ENCODE measurements around the gene MUC20. TPM values are rescaled to one million over a fixed set of nuclear protein-coding genes. Genes with fewer than 3 reads are reported as not detected.
A peak's percentile ranks its signal among the peaks of the same experiment; 100 is the strongest.
"Not testable (repeated sequence)": the region's sequence is repeated elsewhere in the genome, so short reads cannot be mapped to it uniquely, and the experiment has no call there.

Gene MUC20, protein sequence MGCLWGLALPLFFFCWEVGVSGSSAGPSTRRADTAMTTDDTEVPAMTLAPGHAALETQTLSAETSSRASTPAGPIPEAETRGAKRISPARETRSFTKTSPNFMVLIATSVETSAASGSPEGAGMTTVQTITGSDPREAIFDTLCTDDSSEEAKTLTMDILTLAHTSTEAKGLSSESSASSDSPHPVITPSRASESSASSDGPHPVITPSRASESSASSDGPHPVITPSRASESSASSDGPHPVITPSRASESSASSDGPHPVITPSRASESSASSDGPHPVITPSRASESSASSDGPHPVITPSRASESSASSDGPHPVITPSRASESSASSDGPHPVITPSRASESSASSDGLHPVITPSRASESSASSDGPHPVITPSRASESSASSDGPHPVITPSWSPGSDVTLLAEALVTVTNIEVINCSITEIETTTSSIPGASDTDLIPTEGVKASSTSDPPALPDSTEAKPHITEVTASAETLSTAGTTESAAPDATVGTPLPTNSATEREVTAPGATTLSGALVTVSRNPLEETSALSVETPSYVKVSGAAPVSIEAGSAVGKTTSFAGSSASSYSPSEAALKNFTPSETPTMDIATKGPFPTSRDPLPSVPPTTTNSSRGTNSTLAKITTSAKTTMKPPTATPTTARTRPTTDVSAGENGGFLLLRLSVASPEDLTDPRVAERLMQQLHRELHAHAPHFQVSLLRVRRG
- total RNA-seq (ENCODE audit: unreplicated experiment), result not detected
- long read RNA-seq, result 0 reads

DNA sequence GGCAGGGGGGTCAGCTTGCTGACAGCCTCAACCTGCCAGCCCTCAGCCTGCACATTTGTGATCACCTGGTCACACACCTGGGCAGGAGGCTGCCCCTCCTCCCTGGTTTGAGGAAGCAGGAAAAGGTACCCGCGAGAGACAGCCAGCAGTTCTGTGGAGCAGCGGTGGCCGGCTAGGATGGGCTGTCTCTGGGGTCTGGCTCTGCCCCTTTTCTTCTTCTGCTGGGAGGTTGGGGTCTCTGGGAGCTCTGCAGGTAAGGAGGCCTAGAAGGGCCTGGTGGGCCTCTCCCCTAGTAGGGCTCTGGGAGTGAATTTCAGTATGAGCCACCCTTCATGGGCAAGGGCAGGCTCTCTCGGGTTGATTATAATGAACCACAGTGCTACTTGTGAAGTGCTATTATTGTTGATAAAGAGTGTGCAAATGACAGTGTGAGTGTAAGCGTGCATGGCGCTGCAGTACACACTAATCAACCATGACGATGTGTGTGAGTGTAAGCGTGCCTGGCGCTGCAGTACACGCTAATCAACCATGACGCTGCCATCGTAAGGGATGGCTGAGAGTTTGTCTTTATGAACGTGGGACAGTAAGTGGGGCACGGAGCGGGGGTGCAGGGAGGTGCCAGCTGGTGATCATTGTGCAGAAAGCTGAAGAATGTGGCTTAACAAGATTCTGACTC is at the start of gene MUC20:
TSS of gene MUC20 (plus strand) at position 148 of the 676 bp plus-strand sequence. CDS start at position 178, 30 bp downstream.
- DNase-seq; H3K27ac Mint-ChIP-seq (ENCODE audit: unreplicated experiment): not testable (repeated sequence)

DNA sequence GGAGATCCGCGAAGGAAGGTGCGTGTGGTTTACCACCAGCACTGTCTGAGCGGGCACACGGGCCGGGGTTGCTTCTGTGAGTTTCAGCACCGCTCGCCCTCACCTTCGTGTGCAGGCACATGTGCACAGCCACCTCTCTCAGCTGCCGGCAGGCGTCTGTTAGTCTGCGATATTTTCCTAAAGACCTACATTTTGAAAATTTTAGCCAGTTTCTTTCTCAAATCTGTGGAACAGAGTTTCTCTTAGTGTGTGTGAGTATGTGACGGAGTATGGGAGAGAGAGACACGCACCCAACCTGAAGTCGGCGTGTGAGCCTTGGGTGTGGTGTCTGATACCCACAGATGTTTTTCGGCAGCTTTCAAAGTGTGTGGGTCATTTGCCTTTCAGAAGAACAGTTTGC is 49.5 kb upstream of the MUC20 start:
- H3K27me3 Mint-ChIP-seq (ENCODE audit: unreplicated experiment); H3K36me3 Mint-ChIP-seq (ENCODE audit: unreplicated experiment); H3K27ac Mint-ChIP-seq (ENCODE audit: unreplicated experiment); H3K4me3 Mint-ChIP-seq (ENCODE audit: unreplicated experiment); DNase-seq; H3K4me1 Mint-ChIP-seq (ENCODE audit: low read depth, unreplicated experiment); H3K9me3 Mint-ChIP-seq (ENCODE audit: unreplicated experiment): not testable (repeated sequence)

More for the DNA sequence above, at the start of gene MUC20:
- H3K27me3 Mint-ChIP-seq (ENCODE audit: unreplicated experiment); H3K9me3 Mint-ChIP-seq (ENCODE audit: unreplicated experiment); H3K4me3 Mint-ChIP-seq (ENCODE audit: unreplicated experiment); H3K36me3 Mint-ChIP-seq (ENCODE audit: unreplicated experiment); H3K4me1 Mint-ChIP-seq (ENCODE audit: low read depth, unreplicated experiment): not testable (repeated sequence)

DNA sequence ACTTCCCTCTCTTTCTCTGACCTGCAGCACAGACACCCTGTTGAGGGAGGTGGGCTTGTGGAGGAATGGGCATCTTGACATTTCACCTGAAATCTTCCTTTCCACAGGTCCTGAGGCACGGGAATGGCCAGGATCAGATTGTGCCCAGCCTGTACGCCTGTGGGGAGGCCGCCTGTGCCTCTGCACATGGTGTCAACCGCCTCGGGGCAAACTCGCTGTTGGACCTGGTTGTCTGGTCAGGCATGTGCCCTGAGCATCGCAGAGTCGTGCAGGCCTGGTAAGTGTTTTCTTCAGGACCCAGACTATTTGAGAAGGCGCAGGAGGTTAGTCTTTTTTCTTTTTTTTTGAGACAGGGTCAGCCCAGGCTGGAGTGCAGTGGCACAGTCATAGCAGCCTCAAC is 47.1 kb upstream of the MUC20 start:
- H3K9me3 Mint-ChIP-seq (ENCODE audit: unreplicated experiment); H3K27ac Mint-ChIP-seq (ENCODE audit: unreplicated experiment); H3K4me1 Mint-ChIP-seq (ENCODE audit: low read depth, unreplicated experiment); DNase-seq; H3K27me3 Mint-ChIP-seq (ENCODE audit: unreplicated experiment); H3K4me3 Mint-ChIP-seq (ENCODE audit: unreplicated experiment); H3K36me3 Mint-ChIP-seq (ENCODE audit: unreplicated experiment): not testable (repeated sequence)

DNA sequence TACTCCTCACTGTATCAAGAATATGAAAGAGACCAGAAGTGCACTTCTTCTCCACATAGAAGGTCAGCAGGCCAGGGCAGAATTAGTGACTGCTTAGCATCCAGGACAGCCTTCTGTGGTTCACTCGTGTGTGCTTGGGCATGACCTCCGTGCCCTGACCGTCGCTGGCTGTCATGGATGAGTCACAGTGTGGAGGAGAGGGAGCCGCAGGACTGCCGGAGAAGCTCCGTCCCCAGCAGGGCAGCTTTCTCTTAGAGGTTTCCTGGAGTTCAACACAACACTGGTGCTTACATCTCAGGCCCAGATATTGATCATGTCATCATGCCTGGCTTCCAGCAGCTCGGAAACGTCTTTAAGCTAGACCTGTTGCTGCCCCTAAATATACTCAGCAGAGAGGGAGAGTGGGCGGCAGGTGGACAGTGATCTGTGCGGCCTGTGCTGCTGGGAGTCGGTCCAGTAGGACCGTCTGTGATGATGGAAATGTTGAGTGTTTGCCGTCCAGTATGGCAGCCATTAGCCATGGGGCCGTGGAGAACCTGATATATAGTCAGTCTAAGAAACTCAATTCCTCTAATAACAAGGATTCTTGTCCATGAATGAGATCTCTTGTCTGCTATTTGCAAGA is 42.3 kb upstream of the MUC20 start:
- H3K36me3 Mint-ChIP-seq (ENCODE audit: unreplicated experiment); DNase-seq; H3K9me3 Mint-ChIP-seq (ENCODE audit: unreplicated experiment); H3K27me3 Mint-ChIP-seq (ENCODE audit: unreplicated experiment); H3K27ac Mint-ChIP-seq (ENCODE audit: unreplicated experiment); H3K4me3 Mint-ChIP-seq (ENCODE audit: unreplicated experiment); H3K4me1 Mint-ChIP-seq (ENCODE audit: low read depth, unreplicated experiment): not testable (repeated sequence)

DNA sequence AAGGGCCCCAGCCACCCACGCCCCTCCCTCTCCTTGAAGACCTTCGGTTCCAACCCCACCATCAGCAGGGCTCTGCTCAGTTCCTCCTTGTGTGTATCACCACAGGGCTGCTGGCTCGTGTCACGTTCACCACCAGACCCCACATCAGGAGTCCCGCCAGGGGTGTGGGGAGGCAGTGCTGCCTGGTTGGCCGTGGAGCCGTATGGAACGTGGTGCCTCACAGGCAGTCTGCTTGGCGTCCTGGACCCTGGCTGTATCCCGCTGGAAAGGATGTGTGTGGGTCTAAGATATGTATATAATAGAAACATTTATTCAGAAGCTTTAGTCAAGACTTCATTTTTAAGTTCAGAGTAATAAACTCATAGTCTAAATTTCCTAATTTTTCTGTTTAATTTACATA is 40.1 kb upstream of the MUC20 start:
- H3K9me3 Mint-ChIP-seq (ENCODE audit: unreplicated experiment); H3K36me3 Mint-ChIP-seq (ENCODE audit: unreplicated experiment); H3K27ac Mint-ChIP-seq (ENCODE audit: unreplicated experiment); H3K27me3 Mint-ChIP-seq (ENCODE audit: unreplicated experiment); H3K4me1 Mint-ChIP-seq (ENCODE audit: low read depth, unreplicated experiment); DNase-seq; H3K4me3 Mint-ChIP-seq (ENCODE audit: unreplicated experiment): not testable (repeated sequence)

DNA sequence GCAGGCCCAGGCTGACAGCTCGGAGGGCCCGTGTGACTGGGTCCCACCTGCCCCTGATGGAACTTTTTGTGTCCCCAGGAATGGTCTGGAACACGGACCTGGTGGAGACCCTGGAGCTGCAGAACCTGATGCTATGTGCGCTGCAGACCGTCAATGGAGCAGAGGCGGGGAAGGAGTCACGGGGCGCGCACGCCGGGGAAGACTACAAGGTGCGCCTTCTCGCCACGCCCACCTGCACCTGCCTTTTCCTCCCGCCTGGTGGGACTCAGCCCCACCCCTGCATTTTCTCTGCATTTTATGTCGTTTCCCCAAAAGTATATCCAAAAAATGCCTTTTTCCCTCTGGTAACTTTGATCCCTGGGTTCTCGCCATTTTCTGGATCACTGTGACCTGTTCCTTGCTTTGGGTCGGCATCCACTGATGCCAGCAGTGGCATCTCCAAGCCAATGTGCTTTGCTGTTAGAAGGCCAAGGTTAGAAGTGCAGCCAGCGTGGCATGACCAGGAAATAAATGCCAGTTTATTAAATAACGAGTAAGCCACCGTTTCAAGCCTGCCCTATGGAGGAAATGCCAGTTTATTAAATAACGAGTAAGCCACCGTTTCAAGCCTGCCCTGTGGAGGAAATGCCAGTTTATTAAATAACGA is 39.2 kb upstream of the MUC20 start:
- not testable (repeated sequence) for H3K27me3 Mint-ChIP-seq (ENCODE audit: unreplicated experiment); DNase-seq; H3K9me3 Mint-ChIP-seq (ENCODE audit: unreplicated experiment); H3K4me3 Mint-ChIP-seq (ENCODE audit: unreplicated experiment); H3K36me3 Mint-ChIP-seq (ENCODE audit: unreplicated experiment); H3K27ac Mint-ChIP-seq (ENCODE audit: unreplicated experiment); H3K4me1 Mint-ChIP-seq (ENCODE audit: low read depth, unreplicated experiment)

DNA sequence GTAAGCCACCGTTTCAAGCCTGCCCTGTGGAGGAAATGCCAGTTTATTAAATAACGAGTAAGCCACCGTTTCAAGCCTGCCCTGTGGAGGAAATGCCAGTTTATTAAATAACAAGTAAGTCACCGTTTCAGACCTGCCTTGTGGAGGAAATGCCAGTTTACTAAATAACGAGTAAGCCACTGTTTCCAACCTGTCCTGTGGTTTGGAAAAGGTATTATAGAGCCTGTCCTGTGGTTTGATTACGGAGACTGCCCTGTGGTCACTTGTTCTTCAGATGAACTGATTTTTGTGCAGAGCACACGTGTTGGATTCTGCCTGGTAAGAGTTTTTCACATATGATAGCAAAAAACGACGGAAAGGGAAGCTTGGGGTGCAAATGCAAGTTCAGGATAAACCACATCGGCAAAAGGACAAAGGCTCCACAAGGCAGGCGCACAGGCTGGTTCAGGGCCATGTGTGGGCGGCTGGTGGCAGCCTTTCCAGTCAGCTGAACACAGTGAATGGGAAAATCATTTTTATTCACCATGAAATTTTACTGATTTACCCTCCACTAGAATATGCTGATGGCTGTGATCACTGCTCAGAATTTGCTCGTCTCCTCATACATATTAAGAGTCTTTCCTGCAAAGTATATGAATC is 38.6 kb upstream of the MUC20 start:
- not testable (repeated sequence) for H3K27me3 Mint-ChIP-seq (ENCODE audit: unreplicated experiment); H3K27ac Mint-ChIP-seq (ENCODE audit: unreplicated experiment); H3K36me3 Mint-ChIP-seq (ENCODE audit: unreplicated experiment); DNase-seq; H3K9me3 Mint-ChIP-seq (ENCODE audit: unreplicated experiment); H3K4me1 Mint-ChIP-seq (ENCODE audit: low read depth, unreplicated experiment); H3K4me3 Mint-ChIP-seq (ENCODE audit: unreplicated experiment)

DNA sequence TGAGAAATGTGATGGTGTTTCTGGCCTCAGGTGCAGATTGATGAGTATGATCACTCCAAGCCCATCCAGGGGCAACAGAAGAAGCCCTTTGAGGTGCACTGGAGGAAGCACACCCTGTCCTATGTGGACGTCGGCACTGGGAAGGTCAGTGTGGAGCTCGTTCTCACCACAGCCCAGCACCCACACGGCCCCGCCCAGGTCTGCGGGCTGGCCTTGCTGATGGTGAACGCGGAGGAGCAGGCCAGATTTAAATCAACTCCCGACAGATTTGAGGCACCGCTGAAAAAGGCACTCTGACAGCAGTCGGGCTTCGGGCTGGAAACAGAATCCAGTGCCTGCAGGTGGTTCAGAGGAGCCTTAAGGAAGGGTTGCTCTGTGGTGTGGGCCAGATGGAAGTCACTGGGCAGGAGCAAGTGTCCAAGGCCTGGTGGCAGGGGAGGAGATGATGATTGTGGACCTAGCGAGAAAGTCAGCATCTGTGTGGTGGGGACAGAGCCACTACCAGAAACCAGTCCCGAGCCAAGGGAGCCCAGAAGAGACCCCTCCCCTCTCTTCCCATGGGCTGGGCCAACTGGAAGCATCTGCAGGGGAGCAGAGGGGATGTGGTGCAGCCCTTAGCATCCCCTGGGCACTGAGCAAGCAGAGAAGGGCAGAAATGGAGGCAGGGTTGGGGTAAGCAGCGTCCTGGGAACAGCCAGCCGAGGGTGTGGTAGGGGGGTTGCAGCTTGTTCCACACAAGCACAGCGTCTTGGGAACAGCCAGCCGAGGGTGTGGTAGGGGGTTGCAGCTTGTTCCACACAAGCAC is 36.9 kb upstream of the MUC20 start:
- DNase-seq; H3K27me3 Mint-ChIP-seq (ENCODE audit: unreplicated experiment); H3K4me3 Mint-ChIP-seq (ENCODE audit: unreplicated experiment); H3K9me3 Mint-ChIP-seq (ENCODE audit: unreplicated experiment); H3K4me1 Mint-ChIP-seq (ENCODE audit: low read depth, unreplicated experiment); H3K36me3 Mint-ChIP-seq (ENCODE audit: unreplicated experiment): not testable (repeated sequence)
- peak overlapping the region; percentile 59 for H3K27ac Mint-ChIP-seq (ENCODE audit: unreplicated experiment)

DNA sequence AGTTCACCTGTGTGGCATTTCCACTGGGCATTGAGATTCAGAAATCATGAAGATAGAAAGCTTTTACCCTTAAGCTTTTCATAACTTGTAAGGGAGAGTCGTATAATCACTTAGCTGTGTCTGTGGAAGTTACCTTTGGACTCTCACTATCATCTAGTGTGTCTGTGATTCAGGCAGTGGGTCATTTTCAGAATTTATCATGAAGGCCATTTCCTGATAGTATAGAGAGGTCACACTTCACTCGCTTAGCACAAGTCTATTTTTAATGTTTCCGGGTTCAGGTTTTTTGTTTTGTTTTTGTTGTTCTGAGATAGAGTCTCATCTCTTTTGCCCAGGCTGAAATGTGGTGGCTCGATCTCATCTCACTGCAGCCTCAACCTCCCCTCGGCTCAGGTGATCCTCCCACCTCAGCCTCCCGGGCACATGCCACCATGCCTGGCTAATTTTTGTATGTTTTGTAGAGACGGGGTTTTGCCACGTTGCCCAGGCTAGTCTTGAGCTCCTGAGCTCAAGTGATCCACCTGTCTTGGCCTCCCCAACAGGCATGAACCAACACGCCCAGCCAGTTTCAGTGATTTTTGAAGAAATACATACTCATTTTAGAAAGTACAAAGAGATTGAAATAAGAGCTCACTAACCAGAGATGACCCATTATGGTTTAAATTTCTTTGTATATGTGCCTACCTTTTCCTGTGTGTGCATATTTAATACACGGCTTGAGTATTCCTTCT is 36.1 kb upstream of the MUC20 start:
- not testable (repeated sequence) for H3K4me1 Mint-ChIP-seq (ENCODE audit: low read depth, unreplicated experiment); DNase-seq; H3K27ac Mint-ChIP-seq (ENCODE audit: unreplicated experiment); H3K36me3 Mint-ChIP-seq (ENCODE audit: unreplicated experiment); H3K27me3 Mint-ChIP-seq (ENCODE audit: unreplicated experiment); H3K4me3 Mint-ChIP-seq (ENCODE audit: unreplicated experiment); H3K9me3 Mint-ChIP-seq (ENCODE audit: unreplicated experiment)

DNA sequence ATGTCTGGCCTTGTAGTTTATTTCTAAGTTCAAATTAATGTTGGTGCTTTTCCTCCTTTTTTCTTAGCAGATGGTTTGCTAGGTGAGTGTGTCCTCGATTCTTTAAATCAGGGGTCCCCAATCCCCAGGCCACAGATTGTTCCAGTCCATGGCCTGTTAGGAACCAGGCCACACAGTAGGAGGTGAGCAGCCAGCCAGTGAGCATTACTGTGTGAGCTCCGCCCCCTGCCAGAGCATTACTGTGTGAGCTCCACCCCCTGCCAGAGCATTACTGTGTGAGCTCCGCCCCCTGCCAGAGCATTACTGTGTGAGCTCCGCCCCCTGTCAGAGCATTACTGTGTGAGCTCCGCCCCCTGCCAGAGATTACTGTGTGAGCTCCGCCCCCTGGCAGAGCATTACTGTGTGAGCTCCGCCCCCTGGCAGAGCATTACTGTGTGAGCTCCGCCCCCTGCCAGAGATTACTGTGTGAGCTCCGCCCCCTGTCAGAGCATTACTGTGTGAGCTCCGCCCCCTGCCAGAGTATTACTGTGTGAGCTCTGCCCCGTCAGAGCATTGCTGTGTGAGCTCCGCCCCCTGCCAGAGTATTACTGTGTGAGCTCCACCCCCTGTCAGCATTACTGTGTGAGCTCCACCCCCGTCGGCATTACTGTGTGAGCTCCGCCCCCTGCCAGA is 34.1 kb upstream of the MUC20 start:
- H3K9me3 Mint-ChIP-seq (ENCODE audit: unreplicated experiment); DNase-seq; H3K4me1 Mint-ChIP-seq (ENCODE audit: low read depth, unreplicated experiment); H3K36me3 Mint-ChIP-seq (ENCODE audit: unreplicated experiment); H3K4me3 Mint-ChIP-seq (ENCODE audit: unreplicated experiment); H3K27ac Mint-ChIP-seq (ENCODE audit: unreplicated experiment); H3K27me3 Mint-ChIP-seq (ENCODE audit: unreplicated experiment): not testable (repeated sequence)

All from glutamatergic neuron (in vitro differentiated cells).